H9 (cell line): ENCODE measurements around the gene LIMS1. TPM values are rescaled to one million over a fixed set of nuclear protein-coding genes. Genes with fewer than 3 reads are reported as not detected.
A peak's percentile ranks its signal among the peaks of the same experiment; 100 is the strongest.

Experiments used
- DNase-seq: peaks from one replicate; pipeline ENCODE4 v3.0.0-alpha.2; 2017
- H2AFZ ChIP-seq: one replicate; pipeline ENCODE4 v1.6.1; 2013; ENCODE audit warnings: mild to moderate bottlenecking, low read length, control low read depth, moderate library complexity
- H2AK5ac ChIP-seq: 2 replicates; pipeline ENCODE4 v1.6.1; 2013; ENCODE audit warnings: low read length, control low read depth, mixed read lengths; ENCODE audit not compliant: insufficient read length
- H2BK120ac ChIP-seq: one replicate; pipeline ENCODE4 v1.6.1; 2013; ENCODE audit warnings: low read depth, mild to moderate bottlenecking, low read length, control low read depth, inconsistent platforms; ENCODE audit not compliant: poor library complexity, severe bottlenecking
- H2BK12ac ChIP-seq: 2 replicates; pipeline ENCODE4 v1.6.1; 2013; ENCODE audit warnings: low read length, control low read depth, mixed read lengths, low read depth; ENCODE audit not compliant: insufficient read length
- H2BK15ac ChIP-seq: 2 replicates; pipeline ENCODE4 v1.6.1; 2013; ENCODE audit warnings: low read depth, low read length, control low read depth
- H2BK20ac ChIP-seq: one replicate; pipeline ENCODE4 v1.6.1; 2013; ENCODE audit warnings: low read depth, mild to moderate bottlenecking, low read length, control low read depth, inconsistent platforms; ENCODE audit not compliant: poor library complexity, severe bottlenecking
- H2BK5ac ChIP-seq: 2 replicates; pipeline ENCODE4 v1.6.1; 2013; ENCODE audit warnings: low read length, control low read depth, mixed read lengths; ENCODE audit not compliant: insufficient read length
- H3K14ac ChIP-seq: 2 replicates; pipeline ENCODE4 v1.6.1; 2013; ENCODE audit warnings: low read length, control low read depth; ENCODE audit not compliant: insufficient read depth
- H3K18ac ChIP-seq: 2 replicates; pipeline ENCODE4 v1.6.1; 2013; ENCODE audit warnings: low read depth, mild to moderate bottlenecking, mixed read lengths, low read length, control low read depth; ENCODE audit not compliant: insufficient read length
- H3K23ac ChIP-seq: 2 replicates; pipeline ENCODE4 v1.6.1; 2013; ENCODE audit warnings: low read length, control low read depth, mixed read lengths, low read depth; ENCODE audit not compliant: insufficient read length
- H3K23me2 ChIP-seq: 2 replicates; pipeline ENCODE4 v1.6.1; 2013; ENCODE audit warnings: low read depth, mild to moderate bottlenecking, mixed read lengths, low read length, control low read depth; ENCODE audit not compliant: insufficient read length, poor library complexity, severe bottlenecking
- H3K27ac ChIP-seq: 2 replicates; pipeline ENCODE4 v1.5.1; 2013; ENCODE audit warnings: low read length, control low read depth, mixed read lengths, low read depth; ENCODE audit not compliant: insufficient read length
- H3K27me3 ChIP-seq: 2 replicates; pipeline ENCODE4 v1.6.1; 2013; ENCODE audit warnings: low read length, control low read depth, inconsistent platforms; ENCODE audit not compliant: insufficient read depth
- H3K4ac ChIP-seq: 2 replicates; pipeline ENCODE4 v1.6.1; 2013; ENCODE audit warnings: low read depth, mild to moderate bottlenecking, control low read depth, inconsistent platforms, low read length, moderate library complexity
- H3K4me1 ChIP-seq: 2 replicates; pipeline ENCODE4 v1.6.1; 2013; ENCODE audit warnings: low read length, control low read depth, inconsistent platforms; ENCODE audit not compliant: insufficient read depth
- H3K4me2 ChIP-seq: 2 replicates; pipeline ENCODE4 v1.6.1; 2013; ENCODE audit warnings: low read length, control low read depth, mixed read lengths; ENCODE audit not compliant: insufficient read length, insufficient read depth
- H3K56ac ChIP-seq: 2 replicates; pipeline ENCODE4 v1.6.1; 2013; ENCODE audit warnings: low read depth, mild to moderate bottlenecking, mixed read lengths, low read length, control low read depth; ENCODE audit not compliant: insufficient read length
- H3K79me1 ChIP-seq: 2 replicates; pipeline ENCODE4 v1.6.1; 2013; ENCODE audit warnings: low read depth, mild to moderate bottlenecking, moderate library complexity, low read length, control low read depth, inconsistent platforms; ENCODE audit not compliant: insufficient read depth, poor library complexity, severe bottlenecking
- H3K79me2 ChIP-seq: 2 replicates; pipeline ENCODE4 v1.6.1; 2013; ENCODE audit warnings: low read length, control low read depth, inconsistent platforms; ENCODE audit not compliant: insufficient read depth
- H3K9ac ChIP-seq: 2 replicates; pipeline ENCODE4 v1.6.1; 2013; ENCODE audit warnings: low read length, control low read depth, mixed read lengths; ENCODE audit not compliant: insufficient read length; ENCODE audit errors: extremely low read depth
- H3K9me3 ChIP-seq: one replicate; pipeline ENCODE4 v1.6.1; 2013; ENCODE audit warnings: low read depth, low read length, inconsistent platforms; ENCODE audit not compliant: control insufficient read depth
- H3T11ph ChIP-seq: one replicate; pipeline ENCODE4 v1.6.1; 2013; ENCODE audit warnings: mild to moderate bottlenecking, low read length, control low read depth, inconsistent platforms
- H4K20me1 ChIP-seq: one replicate; pipeline ENCODE4 v1.6.1; 2013; ENCODE audit not compliant: control insufficient read depth, insufficient read length, insufficient read depth
- H4K5ac ChIP-seq: 2 replicates; pipeline ENCODE4 v1.6.1; 2013; ENCODE audit warnings: low read depth, mild to moderate bottlenecking, mixed read lengths, low read length, control low read depth; ENCODE audit not compliant: insufficient read length
- H4K8ac ChIP-seq: replicated peaks from 2 replicates; pipeline ENCODE4 v1.6.1; 2013; ENCODE audit warnings: low read length, control low read depth, mixed read lengths, low read depth; ENCODE audit not compliant: insufficient read length
- H4K91ac ChIP-seq: 2 replicates; pipeline ENCODE4 v1.6.1; 2013; ENCODE audit warnings: low read depth, mild to moderate bottlenecking, moderate library complexity, mixed read lengths, low read length, control low read depth; ENCODE audit not compliant: insufficient read length
- H3K27ac Mint-ChIP-seq, 3 experiments: 2 replicates in 2 of 3; 3 replicates in 1 of 3; pipeline ENCODE4 v1.8.0; 2020 to 2021; ENCODE audit warnings: mixed read lengths in 3 of 3, mild to moderate bottlenecking in 1 of 3, moderate library complexity in 1 of 3
- H3K27me3 Mint-ChIP-seq: 2 replicates; pipeline ENCODE4 v1.8.0; 2021; ENCODE audit warnings: low read depth, mild to moderate bottlenecking, moderate library complexity, mixed read lengths
- H3K36me3 Mint-ChIP-seq, 3 experiments: 2 replicates in 2 of 3; 3 replicates in 1 of 3; pipeline ENCODE4 v1.8.0; 2020 to 2021; ENCODE audit warnings: low read depth in 3 of 3, mixed read lengths in 3 of 3; ENCODE audit not compliant: insufficient read depth in 1 of 3
- H3K4me1 Mint-ChIP-seq, 2 experiments: 2 replicates each; pipeline ENCODE4 v1.8.0; 2020; ENCODE audit warnings: mixed read lengths in 2 of 2
- H3K4me3 Mint-ChIP-seq, 2 experiments: 2 replicates in 1 of 2; 3 replicates in 1 of 2; pipeline ENCODE4 v1.8.0; 2020 to 2021; ENCODE audit warnings: mild to moderate bottlenecking in 2 of 2, mixed read lengths in 2 of 2, moderate library complexity in 1 of 2
- H3K9me3 Mint-ChIP-seq, 2 experiments: 2 replicates in 1 of 2; 3 replicates in 1 of 2; pipeline ENCODE4 v1.8.0; 2020; ENCODE audit warnings: mild to moderate bottlenecking in 2 of 2, mixed read lengths in 2 of 2, moderate library complexity in 1 of 2
- WGBS: extraction: QIAGEN DNeasy Blood & Tissue Kit; methylation state at CpG from one replicate; pipeline ENCODE4 v1.1.7; 2013; ENCODE audit warnings: missing lambda C conversion rate, low lambda C conversion rate, mixed read lengths; ENCODE audit not compliant: insufficient read length; ENCODE audit errors: extremely low coverage; 5-methylcytosine and 5-hydroxymethylcytosine counted together
- total RNA-seq: library from RNA; stranded (reverse); gene quantifications from 2 replicates; pipeline ENCODE4 v1.2.1, GENCODE V29; 2021
- TF ChIP-seq, protein P1 (sequence below): fragments of 200-600 bp; sonication (generic); conservative IDR thresholded peaks from 3 replicates; pipeline ENCODE4 v1.8.0; 2021; ENCODE audit warnings: antibody characterized with exemption, mild to moderate bottlenecking

The LIMS1 gene
- total RNA-seq, 1 experiment from 2014 or later = 37.7 TPM

DNA sequence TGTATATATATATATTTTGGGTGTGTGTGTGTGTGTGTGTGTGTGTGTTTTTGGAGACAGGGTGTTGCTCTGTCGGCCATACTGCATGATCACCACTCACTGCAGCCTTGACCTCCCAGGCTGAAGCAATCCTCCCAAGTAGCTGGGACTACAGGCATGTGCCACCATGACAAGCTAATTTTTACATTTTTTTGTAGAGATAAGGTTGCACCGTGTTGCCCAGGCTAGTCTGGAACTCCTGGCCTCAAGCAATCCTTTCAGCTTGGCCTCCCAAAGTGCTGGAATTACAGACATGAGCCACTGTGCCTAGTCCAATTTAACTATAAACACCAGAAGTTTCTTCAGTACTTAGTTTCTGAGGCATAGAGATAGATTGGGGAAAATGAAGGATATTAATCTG, 18.3 kb downstream of the LIMS1 start:
- Histone ChIP-seq H4K91ac (no peak overlapping the region), H3K9me3 (no peaks in the 10 kb centered on the region), H4K5ac (no peak overlapping the region), H2BK120ac (no peak overlapping the region), H2BK20ac (no peak overlapping the region), H3K23me2 (no peaks in the 10 kb centered on the region), H3K79me2 (peaks cover 9% of the 10 kb centered on the region; the same call in 1 of the 2 replicates), H3K9ac (no peak overlapping the region), H2BK12ac (no peak overlapping the region), H4K8ac (no peak overlapping the region), H3K27me3 (no peaks in the 10 kb centered on the region), H3K79me1 (no peaks in the 10 kb centered on the region), H4K20me1 (no peaks in the 10 kb centered on the region), H3K14ac (no peak overlapping the region), H3K56ac (no peak overlapping the region), H2BK5ac (no peak overlapping the region), H3K4me2 (no peak overlapping the region), H2BK15ac (no peak overlapping the region), H3T11ph (no peak overlapping the region), H3K18ac (no peak overlapping the region), H3K4ac (no peak overlapping the region), H2AFZ (no peak overlapping the region), H3K27ac (no peak overlapping the region), H3K4me1 (peaks cover 13% of the 10 kb centered on the region; the same call in 1 of the 2 replicates), H3K23ac (no peak overlapping the region), H2AK5ac (no peak overlapping the region)
- no peak overlapping the region for H3K4me3 Mint-ChIP-seq
- H3K27me3 Mint-ChIP-seq = no peaks in the 10 kb centered on the region
- WGBS = no CpG with 5 or more reads among the region's 2 CpGs
- H3K36me3 Mint-ChIP-seq = no peaks in the 10 kb centered on the region
- TF ChIP-seq, protein P1, sequence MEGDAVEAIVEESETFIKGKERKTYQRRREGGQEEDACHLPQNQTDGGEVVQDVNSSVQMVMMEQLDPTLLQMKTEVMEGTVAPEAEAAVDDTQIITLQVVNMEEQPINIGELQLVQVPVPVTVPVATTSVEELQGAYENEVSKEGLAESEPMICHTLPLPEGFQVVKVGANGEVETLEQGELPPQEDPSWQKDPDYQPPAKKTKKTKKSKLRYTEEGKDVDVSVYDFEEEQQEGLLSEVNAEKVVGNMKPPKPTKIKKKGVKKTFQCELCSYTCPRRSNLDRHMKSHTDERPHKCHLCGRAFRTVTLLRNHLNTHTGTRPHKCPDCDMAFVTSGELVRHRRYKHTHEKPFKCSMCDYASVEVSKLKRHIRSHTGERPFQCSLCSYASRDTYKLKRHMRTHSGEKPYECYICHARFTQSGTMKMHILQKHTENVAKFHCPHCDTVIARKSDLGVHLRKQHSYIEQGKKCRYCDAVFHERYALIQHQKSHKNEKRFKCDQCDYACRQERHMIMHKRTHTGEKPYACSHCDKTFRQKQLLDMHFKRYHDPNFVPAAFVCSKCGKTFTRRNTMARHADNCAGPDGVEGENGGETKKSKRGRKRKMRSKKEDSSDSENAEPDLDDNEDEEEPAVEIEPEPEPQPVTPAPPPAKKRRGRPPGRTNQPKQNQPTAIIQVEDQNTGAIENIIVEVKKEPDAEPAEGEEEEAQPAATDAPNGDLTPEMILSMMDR = no peak
- DNase-seq = no peak
- H3K9me3 Mint-ChIP-seq = no peaks in the 10 kb centered on the region
- peak overlapping the region in 1 of 3 experiments; percentile 85; a peak in 1 of 7 replicates for H3K27ac Mint-ChIP-seq
- H3K4me1 Mint-ChIP-seq = peaks cover 2 to 27% of the 10 kb centered on the region in 2 experiments; a peak in 2 of 4 replicates
